Mesendoderm (in vitro differentiated cells): ENCODE measurements around the gene SLC25A53.

Experiments used
- DNase-seq: peaks from one replicate; pipeline ENCODE4 v3.0.0; 2013
- H2AK5ac ChIP-seq: 2 replicates; pipeline ENCODE4 v1.6.1; 2013; ENCODE audit warnings: low read length, inconsistent platforms
- H2BK120ac ChIP-seq: 2 replicates; pipeline ENCODE4 v1.6.1; 2013; ENCODE audit warnings: low read depth, mild to moderate bottlenecking, low read length, moderate library complexity, mixed read lengths
- H2BK15ac ChIP-seq: replicated peaks from 2 replicates; pipeline ENCODE4 v1.6.1; 2013; ENCODE audit warnings: low read depth, mild to moderate bottlenecking, moderate library complexity
- H2BK5ac ChIP-seq: 2 replicates; pipeline ENCODE4 v1.6.1; 2013; ENCODE audit warnings: low read length, inconsistent platforms
- H3K18ac ChIP-seq: 2 replicates; pipeline ENCODE4 v1.6.1; 2013; ENCODE audit warnings: mild to moderate bottlenecking, low read length, mixed read lengths
- H3K23ac ChIP-seq: one replicate; pipeline ENCODE4 v1.6.1; 2013; ENCODE audit warnings: low read length
- H3K27ac ChIP-seq: 2 replicates; pipeline ENCODE4 v1.5.1; 2013; ENCODE audit warnings: low read depth, mild to moderate bottlenecking, inconsistent platforms, low read length, moderate library complexity
- H3K27me3 ChIP-seq: 2 replicates; pipeline ENCODE4 v1.6.1; 2013; ENCODE audit warnings: low read length, control low read depth, mild to moderate bottlenecking, inconsistent platforms; ENCODE audit not compliant: insufficient read depth, poor library complexity
- H3K36me3 ChIP-seq: 2 replicates; pipeline ENCODE4 v1.6.1; 2013; ENCODE audit warnings: low read length, inconsistent platforms; ENCODE audit not compliant: control insufficient read depth, insufficient read depth
- H3K4ac ChIP-seq: one replicate; pipeline ENCODE4 v1.6.1; 2013; ENCODE audit warnings: low read depth, mild to moderate bottlenecking, low read length, moderate library complexity
- H3K4me1 ChIP-seq: 2 replicates; pipeline ENCODE4 v1.6.1; 2013; ENCODE audit warnings: low read depth, low read length, inconsistent platforms; ENCODE audit not compliant: control insufficient read depth
- H3K4me2 ChIP-seq: 2 replicates; pipeline ENCODE4 v1.6.1; 2013; ENCODE audit warnings: low read length
- H3K4me3 ChIP-seq: 2 replicates; pipeline ENCODE4 v1.5.1; 2013; ENCODE audit warnings: mild to moderate bottlenecking, low read length
- H3K56ac ChIP-seq: one replicate; pipeline ENCODE4 v1.6.1; 2013; ENCODE audit warnings: low read length
- H3K79me1 ChIP-seq: 2 replicates; pipeline ENCODE4 v1.6.1; 2013; ENCODE audit warnings: low read length, inconsistent platforms
- H3K79me2 ChIP-seq: 2 replicates; pipeline ENCODE4 v1.6.1; 2013; ENCODE audit warnings: mild to moderate bottlenecking, low read length; ENCODE audit not compliant: control insufficient read depth, insufficient read depth
- H3K9ac ChIP-seq: 2 replicates; pipeline ENCODE4 v1.6.1; 2013; ENCODE audit warnings: low read length, inconsistent platforms
- H4K5ac ChIP-seq: one replicate; pipeline ENCODE4 v1.6.1; 2013; ENCODE audit warnings: low read length
- H4K8ac ChIP-seq: one replicate; pipeline ENCODE4 v1.6.1; 2013; ENCODE audit warnings: low read depth, mild to moderate bottlenecking, control low read depth, low read length, moderate library complexity
- WGBS: extraction: QIAGEN DNeasy Blood & Tissue Kit; methylation state at CpG from one replicate; pipeline ENCODE4 v1.1.7; 2013; ENCODE audit warnings: low lambda C conversion rate, missing lambda C conversion rate; ENCODE audit not compliant: insufficient coverage; ENCODE audit errors: extremely low coverage; 5-methylcytosine and 5-hydroxymethylcytosine counted together

Gene SLC25A53

GRCh38 chrX:104168127-104168526 lies 11.3 kb upstream of the SLC25A53 start:
- WGBS: no CpG with 5 or more reads among the region's 1 CpG

DNA sequence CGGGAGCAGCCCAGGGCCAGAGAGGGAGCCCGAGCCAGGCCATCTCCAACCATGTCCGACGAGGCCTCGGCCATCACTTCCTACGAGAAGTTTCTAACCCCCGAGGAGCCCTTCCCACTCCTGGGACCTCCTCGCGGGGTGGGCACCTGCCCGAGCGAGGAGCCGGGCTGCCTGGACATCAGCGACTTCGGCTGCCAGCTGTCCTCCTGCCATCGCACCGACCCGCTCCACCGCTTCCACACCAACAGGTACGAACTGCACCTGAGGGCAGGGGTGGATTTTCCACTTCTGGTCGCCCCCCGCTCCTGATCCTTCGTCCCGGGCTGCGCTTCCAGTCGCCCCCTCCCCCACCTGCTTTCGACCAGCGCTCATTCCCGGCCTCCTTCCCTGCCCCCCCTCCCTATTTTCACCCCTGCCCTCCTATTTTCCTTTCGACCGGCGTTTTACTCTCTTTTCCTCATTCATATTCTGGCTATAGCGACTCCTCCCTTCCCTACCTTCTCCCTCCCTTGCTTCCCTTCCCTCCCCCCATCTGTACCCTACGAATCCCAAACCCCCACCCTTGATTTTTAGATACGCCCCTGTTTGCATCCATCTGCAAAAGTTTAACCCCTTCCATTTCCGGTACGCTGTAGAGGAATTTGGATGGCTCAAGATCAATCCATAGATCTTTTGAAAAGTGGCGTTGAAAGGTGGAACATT lies 10.1 kb upstream of the SLC25A53 start:
- Histone ChIP-seq H3K27me3 (no peaks in the 10 kb centered on the region), H3K4me2 (peak overlapping the region; percentile 48), H3K27ac (peak overlapping the region; percentile 76), H4K5ac (no peak overlapping the region), H4K8ac (no peak overlapping the region), H3K4me3 (peak overlapping the region; percentile 71), H3K9ac (peak overlapping the region; percentile 79), H3K79me2 (no peaks in the 10 kb centered on the region), H3K18ac (peak overlapping the region; percentile 32), H3K56ac (peak overlapping the region; percentile 90), H3K36me3 (no peaks in the 10 kb centered on the region), H3K23ac (no peak overlapping the region), H2BK5ac (no peak overlapping the region), H3K79me1 (no peaks in the 10 kb centered on the region), H2BK120ac (no peak overlapping the region), H2AK5ac (no peak overlapping the region), H3K4ac (no peak overlapping the region), H2BK15ac (no peak overlapping the region), H3K4me1 (no peaks in the 10 kb centered on the region)
- DNase-seq: peak; percentile 16
- no CpG with 5 or more reads among the region's 37 CpGs for WGBS

More at GRCh38 chrX:104168127-104168526, 11.3 kb upstream of the SLC25A53 start:
- Histone ChIP-seq H3K79me1 (no peaks in the 10 kb centered on the region), H2BK15ac (no peak overlapping the region), H3K4ac (no peak overlapping the region), H2BK120ac (no peak overlapping the region), H2BK5ac (no peak overlapping the region), H3K9ac (no peak overlapping the region), H3K27me3 (no peaks in the 10 kb centered on the region), H3K18ac (no peak overlapping the region), H3K79me2 (no peaks in the 10 kb centered on the region), H2AK5ac (no peak overlapping the region), H3K27ac (no peak overlapping the region), H4K5ac (no peak overlapping the region), H3K4me2 (no peak overlapping the region), H3K23ac (no peak overlapping the region), H3K4me3 (no peak overlapping the region), H4K8ac (no peak overlapping the region), H3K56ac (no peak overlapping the region), H3K4me1 (no peaks in the 10 kb centered on the region), H3K36me3 (no peaks in the 10 kb centered on the region)
- DNase-seq: no peak

- H4K5ac ChIP-seq: no peak within 1 kb of the TSS
- WGBS: no CpG with 5 or more reads among the region's 71 CpGs
Observed at GRCh38 chrX:104165894-104166734, 9.3 kb upstream of the SLC25A53 start, which contains the start of gene FAM199X. TSS of gene FAM199X (plus strand) at chrX:104166453. CDS start at chrX:104166786, 333 bp downstream.

DNA sequence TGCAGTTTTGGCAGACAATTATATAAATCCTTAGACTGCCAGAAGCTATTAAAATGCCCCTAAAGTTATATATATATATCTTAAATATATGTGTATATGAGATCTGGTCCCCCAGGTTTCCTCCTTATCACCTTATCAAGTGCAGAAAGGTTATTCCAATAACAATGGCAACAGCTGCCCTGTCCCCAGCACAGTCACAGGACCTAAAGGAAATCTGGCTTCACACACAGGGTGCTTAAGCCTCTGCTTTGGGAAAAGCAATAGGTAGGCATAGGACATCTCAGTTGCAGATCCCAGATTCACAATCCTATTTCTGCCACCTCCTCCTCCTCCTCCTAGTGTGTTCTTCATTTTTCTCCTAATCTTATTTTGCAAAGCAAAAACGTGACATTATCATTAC lies 5.8 kb downstream of the SLC25A53 start:
- H3K56ac ChIP-seq: no peak overlapping the region
- no peak overlapping the region for H2AK5ac ChIP-seq
- no peaks in the 10 kb centered on the region for H3K36me3 ChIP-seq
- no peaks in the 10 kb centered on the region for H3K79me2 ChIP-seq
- H3K79me1 ChIP-seq: no peaks in the 10 kb centered on the region
- no peak overlapping the region for H3K4me3 ChIP-seq
- no peak overlapping the region for H2BK15ac ChIP-seq
- no peak for DNase-seq
- no peaks in the 10 kb centered on the region for H3K27me3 ChIP-seq
- no peak overlapping the region for H2BK120ac ChIP-seq
- H3K4me1 ChIP-seq: no peaks in the 10 kb centered on the region
- no peak overlapping the region for H2BK5ac ChIP-seq
- H4K8ac ChIP-seq: no peak overlapping the region
- H3K4me2 ChIP-seq: no peak overlapping the region
- no peak overlapping the region for H4K5ac ChIP-seq
- no peak overlapping the region for H3K9ac ChIP-seq
- no peak overlapping the region for H3K4ac ChIP-seq
- no peak overlapping the region for H3K18ac ChIP-seq
- H3K23ac ChIP-seq: no peak overlapping the region
- no peak overlapping the region for H3K27ac ChIP-seq
- WGBS: no CpG with 5 or more reads among the region's 1 CpG

More at GRCh38 chrX:104165894-104166734, 9.3 kb upstream of the SLC25A53 start, which contains the start of gene FAM199X:
- peak within 1 kb of the TSS; percentile 76 for H3K27ac ChIP-seq
- H3K9ac ChIP-seq: peak within 1 kb of the TSS; percentile 79
- peak within 1 kb of the TSS; percentile 32 for H3K18ac ChIP-seq
- H4K8ac ChIP-seq: no peak within 1 kb of the TSS
- no peaks in the 10 kb centered on the region for H3K79me2 ChIP-seq
- no peak within 1 kb of the TSS for H3K4ac ChIP-seq
- H3K4me2 ChIP-seq: peak within 1 kb of the TSS; percentile 68
- H3K56ac ChIP-seq: peak within 1 kb of the TSS; percentile 90
- H3K27me3 ChIP-seq: no peaks in the 10 kb centered on the region
- no peak within 1 kb of the TSS for H2BK120ac ChIP-seq
- H2AK5ac ChIP-seq: no peak within 1 kb of the TSS
- no peaks in the 10 kb centered on the region for H3K79me1 ChIP-seq
- H3K36me3 ChIP-seq: no peaks in the 10 kb centered on the region
- DNase-seq: peak; percentile 92
- no peak within 1 kb of the TSS for H2BK15ac ChIP-seq
- no peak within 1 kb of the TSS for H3K23ac ChIP-seq
- no peak within 1 kb of the TSS for H2BK5ac ChIP-seq
- H3K4me3 ChIP-seq: peak within 1 kb of the TSS; percentile 71
- H3K4me1 ChIP-seq: no peaks in the 10 kb centered on the region

GRCh38 chrX:104141087-104141760 lies 15.6 kb downstream of the SLC25A53 start:
- H2BK5ac ChIP-seq: no peak overlapping the region
- H3K56ac ChIP-seq: no peak overlapping the region
- H3K79me1 ChIP-seq: no peaks in the 10 kb centered on the region
- no peak for DNase-seq
- no peaks in the 10 kb centered on the region for H3K27me3 ChIP-seq
- no peak overlapping the region for H4K8ac ChIP-seq
- no peak overlapping the region for H2BK15ac ChIP-seq
- no peak overlapping the region for H4K5ac ChIP-seq
- H3K18ac ChIP-seq: no peak overlapping the region
- no peak overlapping the region for H2BK120ac ChIP-seq
- no peak overlapping the region for H3K4me3 ChIP-seq
- no peaks in the 10 kb centered on the region for H3K79me2 ChIP-seq
- H3K27ac ChIP-seq: no peak overlapping the region
- no peaks in the 10 kb centered on the region for H3K4me1 ChIP-seq
- H3K23ac ChIP-seq: no peak overlapping the region
- H3K9ac ChIP-seq: no peak overlapping the region
- H3K4me2 ChIP-seq: no peak overlapping the region
- H3K4ac ChIP-seq: no peak overlapping the region
- no peaks in the 10 kb centered on the region for H3K36me3 ChIP-seq
- WGBS: no CpG with 5 or more reads among the region's 8 CpGs
- no peak overlapping the region for H2AK5ac ChIP-seq
